ENCODE results near the gene CD8A. TPM values are rescaled to one million over a fixed set of nuclear protein-coding genes. Genes with fewer than 3 reads are reported as not detected.
"Not testable (repeated sequence)": the region's sequence is repeated elsewhere in the genome, so short reads cannot be mapped to it uniquely, and the experiment has no call there.

Gene CD8A
- total and polyA plus RNA-seq, 2 of the 8 experiments (the other 6 are each of a cell fraction or from before 2014, with no cell fraction given): 0.14 to 0.39 TPM

- H3K4me3 ChIP-seq (ENCODE audit: extremely low read depth in 1 of 4, insufficient read depth in 2 of 4, low read depth in 3 of 4, low read length in 4 of 4); H4K5ac ChIP-seq (ENCODE audit: insufficient read length, low read depth, low read length); H2BK5ac ChIP-seq (ENCODE audit: low read depth, low read length); POLR2A ChIA-PET (ENCODE audit: partially characterized antibody); H3K79me1 ChIP-seq (ENCODE audit: low read depth, low read length); H3K4me2 ChIP-seq (ENCODE audit: insufficient read depth in 1 of 2, low read depth in 2 of 2, low read length in 2 of 2); H2BK20ac ChIP-seq (ENCODE audit: low read length); H3K4me1 ChIP-seq (replicated peaks in 1 of 4; ENCODE audit: control insufficient read depth in 3 of 4, insufficient read depth in 4 of 4, low read length in 3 of 4); H4K20me1 ChIP-seq (replicated peaks in 1 of 2; ENCODE audit: control insufficient read depth in 1 of 2, insufficient read depth in 2 of 2, low read length in 2 of 2); H3K9ac ChIP-seq (replicated peaks in 1 of 4; ENCODE audit: extremely low read depth in 1 of 4, low read depth in 3 of 4, low read length in 3 of 4); H2BK15ac ChIP-seq (ENCODE audit: low read length); H3K9me3 ChIP-seq (ENCODE audit: insufficient read depth in 2 of 2, low read depth in 1 of 2, low read length in 1 of 2); H2AK5ac ChIP-seq (ENCODE audit: low read depth, low read length); H2BK120ac ChIP-seq (replicated peaks; ENCODE audit: low read depth, low read length); H4K91ac ChIP-seq (replicated peaks; ENCODE audit: insufficient read length, low read length); H3K27ac ChIP-seq (ENCODE audit: low read depth, low read length); H3K23ac ChIP-seq (ENCODE audit: insufficient read length); H2BK12ac ChIP-seq (ENCODE audit: low read depth, low read length); H3K14ac ChIP-seq (ENCODE audit: insufficient read length); H3K18ac ChIP-seq (ENCODE audit: extremely low read depth, low read length); H4K8ac ChIP-seq (ENCODE audit: extremely low read depth, insufficient read depth, low read length); DNase-seq (ENCODE audit: low read depth in 1 of 2, low spot score in 2 of 2); H3K56ac ChIP-seq (replicated peaks; ENCODE audit: insufficient read length, low read depth, low read length); FAIRE-seq; H3K4ac ChIP-seq (replicated peaks; ENCODE audit: insufficient read length, low read depth, low read length); CTCF ChIA-PET (ENCODE audit: partially characterized antibody); H3K23me2 ChIP-seq (ENCODE audit: low read depth, low read length); H3K27me3 ChIP-seq (replicated peaks in 1 of 4; ENCODE audit: control insufficient read depth in 3 of 4, extremely low read depth in 1 of 4, insufficient read depth in 3 of 4, low read length in 3 of 4); H2AFZ ChIP-seq (ENCODE audit: low read length): not testable (repeated sequence)
- Histone ChIP-seq H3K36me3 (ENCODE audit: control insufficient read depth in 2 of 4, insufficient read depth in 4 of 4, low read length in 3 of 4) (peaks cover 0 to 11% (median 6%) of the 10 kb centered on the region in 4 experiments; a peak in 3 of 8 replicates), H3K79me2 (ENCODE audit: control insufficient read depth in 1 of 2, insufficient read depth in 2 of 2, low read length in 2 of 2) (peaks cover 0 to 13% of the 10 kb centered on the region in 2 experiments; a peak in 2 of 4 replicates)
These were observed 51.2 kb downstream of the CD8A start for GRCh38 chr2:86739485-86739884.

GRCh38 chr2:86734896-86735295 lies 55.8 kb downstream of the CD8A start:
- H3K18ac ChIP-seq (ENCODE audit: extremely low read depth, low read length); H3K27me3 ChIP-seq (replicated peaks in 1 of 4; ENCODE audit: control insufficient read depth in 3 of 4, extremely low read depth in 1 of 4, insufficient read depth in 3 of 4, low read length in 3 of 4); H3K14ac ChIP-seq (ENCODE audit: insufficient read length); H4K5ac ChIP-seq (ENCODE audit: insufficient read length, low read depth, low read length); H2BK120ac ChIP-seq (replicated peaks; ENCODE audit: low read depth, low read length); CTCF ChIA-PET (ENCODE audit: partially characterized antibody); H3K23me2 ChIP-seq (ENCODE audit: low read depth, low read length); H2BK15ac ChIP-seq (ENCODE audit: low read length); H3K4me3 ChIP-seq (ENCODE audit: extremely low read depth in 1 of 4, insufficient read depth in 2 of 4, low read depth in 3 of 4, low read length in 4 of 4); H3K4me2 ChIP-seq (ENCODE audit: insufficient read depth in 1 of 2, low read depth in 2 of 2, low read length in 2 of 2); H4K20me1 ChIP-seq (replicated peaks in 1 of 2; ENCODE audit: control insufficient read depth in 1 of 2, insufficient read depth in 2 of 2, low read length in 2 of 2); FAIRE-seq; H2AK5ac ChIP-seq (ENCODE audit: low read depth, low read length); H2AFZ ChIP-seq (ENCODE audit: low read length); H3K36me3 ChIP-seq (ENCODE audit: control insufficient read depth in 2 of 4, insufficient read depth in 4 of 4, low read length in 3 of 4); H4K91ac ChIP-seq (replicated peaks; ENCODE audit: insufficient read length, low read length); H3K9me3 ChIP-seq (ENCODE audit: insufficient read depth in 2 of 2, low read depth in 1 of 2, low read length in 1 of 2); H3K27ac ChIP-seq (ENCODE audit: low read depth, low read length); H3K9ac ChIP-seq (replicated peaks in 1 of 4; ENCODE audit: extremely low read depth in 1 of 4, low read depth in 3 of 4, low read length in 3 of 4); H3K23ac ChIP-seq (ENCODE audit: insufficient read length); H4K8ac ChIP-seq (ENCODE audit: extremely low read depth, insufficient read depth, low read length); H3K4ac ChIP-seq (replicated peaks; ENCODE audit: insufficient read length, low read depth, low read length); H3K56ac ChIP-seq (replicated peaks; ENCODE audit: insufficient read length, low read depth, low read length); H3K4me1 ChIP-seq (replicated peaks in 1 of 4; ENCODE audit: control insufficient read depth in 3 of 4, insufficient read depth in 4 of 4, low read length in 3 of 4); POLR2A ChIA-PET (ENCODE audit: partially characterized antibody); H3K79me2 ChIP-seq (ENCODE audit: control insufficient read depth in 1 of 2, insufficient read depth in 2 of 2, low read length in 2 of 2); DNase-seq (ENCODE audit: low read depth in 1 of 2, low spot score in 2 of 2); H3K79me1 ChIP-seq (ENCODE audit: low read depth, low read length); H2BK20ac ChIP-seq (ENCODE audit: low read length); H2BK5ac ChIP-seq (ENCODE audit: low read depth, low read length); H2BK12ac ChIP-seq (ENCODE audit: low read depth, low read length): not testable (repeated sequence)
- no CpG with 5 or more reads among the region's 1 CpG for WGBS, 2 experiments (ENCODE audit: extremely low coverage in 1 of 2, insufficient coverage in 1 of 2, insufficient read length in 1 of 2, insufficient replicate concordance in 2 of 2, low coverage in 1 of 2, low lambda C conversion rate in 2 of 2, missing lambda C conversion rate in 1 of 2)
